Fibroblast of the conjunctiva (primary cell): ENCODE results near the gene ITPR3.

ENCODE experiments used
- DNase-seq: peaks from one replicate; pipeline ENCODE4 v3.0.0-alpha.2; 2010; ENCODE audit warnings: low read depth

The ITPR3 gene

GRCh38 chr6:33686981-33687975 is 66.2 kb downstream of the ITPR3 start:
- DNase-seq, result no peak

- no peak for DNase-seq
Observed at GRCh38 chr6:33688006-33688405, 66.9 kb downstream of the ITPR3 start.

GRCh38 chr6:33688451-33689147 is 67.5 kb downstream of the ITPR3 start:
- DNase-seq, result no peak

GRCh38 chr6:33689148-33689494 is 68.0 kb downstream of the ITPR3 start:
- DNase-seq, result no peak

GRCh38 chr6:33689879-33690278 is 68.8 kb downstream of the ITPR3 start:
- no peak for DNase-seq

GRCh38 chr6:33690766-33691165 is 69.6 kb downstream of the ITPR3 start:
- DNase-seq, result no peak

GRCh38 chr6:33691456-33692077 is 70.4 kb downstream of the ITPR3 start:
- no peak for DNase-seq

GRCh38 chr6:33692078-33692759 is 71.1 kb downstream of the ITPR3 start:
- DNase-seq, result no peak

- DNase-seq, result no peak
Observed at GRCh38 chr6:33692760-33693158, 71.6 kb downstream of the ITPR3 start.

- no peak for DNase-seq
Observed at GRCh38 chr6:33693186-33694105, 72.3 kb downstream of the ITPR3 start.

GRCh38 chr6:33694401-33694931 is 73.3 kb downstream of the ITPR3 start:
- no peak for DNase-seq

GRCh38 chr6:33694977-33695376 is 73.9 kb downstream of the ITPR3 start:
- no peak for DNase-seq

GRCh38 chr6:33695451-33695887 is 74.3 kb downstream of the ITPR3 start:
- no peak for DNase-seq

- DNase-seq, result no peak
Observed at GRCh38 chr6:33696076-33696475, 75.0 kb downstream of the ITPR3 start.

- DNase-seq, result peak; percentile 77
Observed at GRCh38 chr6:33696548-33697518, 75.7 kb downstream of the ITPR3 start.

GRCh38 chr6:33697845-33698244 is 76.7 kb downstream of the ITPR3 start:
- no peak for DNase-seq

GRCh38 chr6:33698494-33698893 is 77.4 kb downstream of the ITPR3 start:
- no peak for DNase-seq

- DNase-seq, result no peak
Observed at GRCh38 chr6:33699131-33699530, 78.0 kb downstream of the ITPR3 start.

GRCh38 chr6:33699739-33700138 is 78.6 kb downstream of the ITPR3 start:
- no peak for DNase-seq
